ENCODE results near the gene RPN1. TPM values are rescaled to one million over a fixed set of nuclear protein-coding genes. Genes with fewer than 3 reads are reported as not detected.
"Not testable (repeated sequence)": the region's sequence is repeated elsewhere in the genome, so short reads cannot be mapped to it uniquely, and the experiment has no call there.

RPN1 gene
- total and polyA plus RNA-seq, 2 donors (not counting 3 experiments of a cell fraction or from before 2014, with no cell fraction given), result 250 to 266 TPM

DNA sequence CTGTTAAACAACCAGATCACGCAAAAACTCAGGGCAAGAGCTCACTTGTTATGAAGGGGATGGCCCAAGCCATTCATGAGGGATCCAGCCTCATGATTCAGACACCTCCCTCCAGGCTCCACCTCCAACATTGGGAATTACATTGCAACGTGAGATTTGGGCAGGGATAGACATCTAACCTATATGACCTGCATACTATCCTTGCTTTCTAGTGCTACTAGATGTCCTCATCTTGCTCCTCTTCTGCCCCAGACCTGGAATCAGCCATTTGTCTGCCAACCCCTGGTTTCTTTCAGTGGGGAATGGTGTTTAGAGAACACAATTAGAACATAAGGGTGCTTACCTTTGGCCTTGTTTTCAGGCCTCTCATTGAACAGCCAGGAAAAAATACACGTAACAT is 63.2 kb downstream of the RPN1 start:
- Histone ChIP-seq H3K9me1 (replicated peaks; ENCODE audit: control insufficient read depth, extremely low read depth, insufficient read depth, low read length) (no peaks in the 10 kb centered on the region), H3K4me2 (ENCODE audit: insufficient read depth, low read length) (no peak overlapping the region), H3K27me3 (ENCODE audit: control insufficient read depth in 2 of 2, insufficient read depth in 2 of 2, low read length in 2 of 2) (peaks cover 0 to 12% of the 10 kb centered on the region in 2 experiments), H4K20me1 (replicated peaks; ENCODE audit: control insufficient read depth, extremely low read depth, insufficient read depth, low read length) (no peaks in the 10 kb centered on the region), H2AFZ (ENCODE audit: low read depth, low read length) (no peak overlapping the region), H3K9ac (replicated peaks; ENCODE audit: extremely low read depth, insufficient read depth, low read length) (no peak overlapping the region), H3K4me1 (ENCODE audit: control insufficient read depth, extremely low read depth, insufficient read depth, low read length) (peaks cover 3% of the 10 kb centered on the region), H3K9me3 (replicated peaks; ENCODE audit: control insufficient read depth, insufficient read depth, low read length) (no peaks in the 10 kb centered on the region), H3K27ac (ENCODE audit: insufficient read depth, low read depth, low read length) (no peak overlapping the region), H3K36me3 (ENCODE audit: control insufficient read depth in 2 of 2, extremely low read depth in 1 of 2, insufficient read depth in 2 of 2, low read length in 2 of 2) (no peaks in the 10 kb centered on the region), H3K79me2 (ENCODE audit: control insufficient read depth, insufficient read depth, low read length) (no peaks in the 10 kb centered on the region), H3K4me3 (replicated peaks in 1 of 3; ENCODE audit: insufficient read depth in 1 of 3, low read depth in 1 of 3, low read length in 3 of 3) (no peak overlapping the region)
- dilution Hi-C loops (cut with MboI; ENCODE audit: extremely low pct_ligation_motif_present, low sequenced_read_pairs) (loop anchor here (25.0 kb wide), 1 partner anchor 150 kb away; no protein-coding TSS in a partner anchor), intact Hi-C loops (cut with micrococcal nuclease) (loop anchor here (10.0 kb wide), 1 partner anchor 263 kb away; no protein-coding TSS in a partner anchor)
- DNase-seq (ENCODE audit: low read depth, low spot score) (no peak), FAIRE-seq (no peak)
- ChIA-PET POLR2A (no interaction called here), CTCF (interaction anchor here (1.0 to 1.5 kb wide), 3 partner anchors 13 to 162 kb away, joined by 3 to 5 read pairs (median 4); no protein-coding TSS in a partner anchor)
- BruUV-seq (replicated peaks), result no TSS peak
- TF ChIP-seq FOS (IDR thresholded peaks at IDR 0.05; ENCODE audit: borderline replicate concordance, insufficient read depth, low read length) (no peak), EZH2 (IDR thresholded peaks at IDR 0.05; ENCODE audit: borderline replicate concordance, low read depth, low read length, severe bottlenecking) (no peak), JUN (IDR thresholded peaks at IDR 0.05; ENCODE audit: borderline replicate concordance, insufficient read depth, insufficient read length, low read depth) (no peak), POLR2A (IDR thresholded peaks at IDR 0.05; ENCODE audit: low read depth, low read length) (no peak), GATA2 (IDR thresholded peaks at IDR 0.05; ENCODE audit: insufficient read depth, insufficient read length, low read depth, low read length) (no peak), MYC (IDR thresholded peaks at IDR 0.05; ENCODE audit: low read depth, low read length) (no peak), POLR2AphosphoS5 (IDR thresholded peaks at IDR 0.05; ENCODE audit: insufficient read depth, low read depth, low read length) (no peak)
- TF ChIP-seq, protein P1, sequence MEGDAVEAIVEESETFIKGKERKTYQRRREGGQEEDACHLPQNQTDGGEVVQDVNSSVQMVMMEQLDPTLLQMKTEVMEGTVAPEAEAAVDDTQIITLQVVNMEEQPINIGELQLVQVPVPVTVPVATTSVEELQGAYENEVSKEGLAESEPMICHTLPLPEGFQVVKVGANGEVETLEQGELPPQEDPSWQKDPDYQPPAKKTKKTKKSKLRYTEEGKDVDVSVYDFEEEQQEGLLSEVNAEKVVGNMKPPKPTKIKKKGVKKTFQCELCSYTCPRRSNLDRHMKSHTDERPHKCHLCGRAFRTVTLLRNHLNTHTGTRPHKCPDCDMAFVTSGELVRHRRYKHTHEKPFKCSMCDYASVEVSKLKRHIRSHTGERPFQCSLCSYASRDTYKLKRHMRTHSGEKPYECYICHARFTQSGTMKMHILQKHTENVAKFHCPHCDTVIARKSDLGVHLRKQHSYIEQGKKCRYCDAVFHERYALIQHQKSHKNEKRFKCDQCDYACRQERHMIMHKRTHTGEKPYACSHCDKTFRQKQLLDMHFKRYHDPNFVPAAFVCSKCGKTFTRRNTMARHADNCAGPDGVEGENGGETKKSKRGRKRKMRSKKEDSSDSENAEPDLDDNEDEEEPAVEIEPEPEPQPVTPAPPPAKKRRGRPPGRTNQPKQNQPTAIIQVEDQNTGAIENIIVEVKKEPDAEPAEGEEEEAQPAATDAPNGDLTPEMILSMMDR (IDR thresholded peaks at IDR 0.05; ENCODE audit: extremely low read depth in 1 of 2, insufficient read depth in 1 of 2, low read depth in 1 of 2, low read length in 2 of 2), result no peak
- TF ChIP-seq, protein P2, sequence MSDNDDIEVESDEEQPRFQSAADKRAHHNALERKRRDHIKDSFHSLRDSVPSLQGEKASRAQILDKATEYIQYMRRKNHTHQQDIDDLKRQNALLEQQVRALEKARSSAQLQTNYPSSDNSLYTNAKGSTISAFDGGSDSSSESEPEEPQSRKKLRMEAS (IDR thresholded peaks at IDR 0.05; ENCODE audit: insufficient read depth, insufficient read length), result no peak

DNA sequence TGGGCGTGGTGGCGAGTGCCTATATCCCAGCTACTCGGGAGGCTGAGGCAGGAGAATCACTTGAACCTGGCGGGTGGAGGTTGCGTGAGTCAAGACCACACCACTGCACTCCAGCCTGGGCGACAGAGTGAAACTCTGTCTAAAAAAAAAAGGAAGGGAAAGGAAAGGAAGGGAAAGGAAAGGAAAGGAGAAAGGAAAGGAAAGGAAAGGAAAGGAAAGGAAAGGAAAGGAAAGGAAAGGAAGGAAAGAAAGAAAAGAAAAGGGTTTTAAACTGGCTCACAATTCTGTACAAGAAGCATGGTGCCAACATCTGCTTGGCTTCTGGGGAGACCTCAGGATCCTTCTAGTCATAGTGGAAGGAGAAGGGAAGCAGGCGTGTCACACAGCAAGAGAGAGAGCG is 63.7 kb downstream of the RPN1 start:
- H3K27ac ChIP-seq (ENCODE audit: insufficient read depth, low read depth, low read length); H3K4me2 ChIP-seq (ENCODE audit: insufficient read depth, low read length); BruUV-seq (replicated peaks); H3K36me3 ChIP-seq (ENCODE audit: control insufficient read depth in 2 of 2, extremely low read depth in 1 of 2, insufficient read depth in 2 of 2, low read length in 2 of 2); H3K9me1 ChIP-seq (replicated peaks; ENCODE audit: control insufficient read depth, extremely low read depth, insufficient read depth, low read length); H3K9ac ChIP-seq (replicated peaks; ENCODE audit: extremely low read depth, insufficient read depth, low read length); H3K9me3 ChIP-seq (replicated peaks; ENCODE audit: control insufficient read depth, insufficient read depth, low read length); FAIRE-seq; H3K4me3 ChIP-seq (replicated peaks in 1 of 3; ENCODE audit: insufficient read depth in 1 of 3, low read depth in 1 of 3, low read length in 3 of 3); H2AFZ ChIP-seq (ENCODE audit: low read depth, low read length); H3K79me2 ChIP-seq (ENCODE audit: control insufficient read depth, insufficient read depth, low read length); H4K20me1 ChIP-seq (replicated peaks; ENCODE audit: control insufficient read depth, extremely low read depth, insufficient read depth, low read length); H3K4me1 ChIP-seq (ENCODE audit: control insufficient read depth, extremely low read depth, insufficient read depth, low read length); DNase-seq (ENCODE audit: low read depth, low spot score); POLR2A ChIA-PET: not testable (repeated sequence)
- intact Hi-C loops (cut with micrococcal nuclease), result loop anchor here (10.0 kb wide), 1 partner anchor 262 kb away; no protein-coding TSS in a partner anchor
- CTCF ChIA-PET, result interaction anchor here (1.3 to 1.5 kb wide), 2 partner anchors 161 to 416 kb away, joined by 3 to 5 read pairs; no protein-coding TSS in a partner anchor
- dilution Hi-C loops (cut with MboI; ENCODE audit: extremely low pct_ligation_motif_present, low sequenced_read_pairs), result loop anchor here (25.0 kb wide), 1 partner anchor 150 kb away; no protein-coding TSS in a partner anchor
- peaks cover 0 to 12% of the 10 kb centered on the region in 2 experiments for H3K27me3 ChIP-seq (ENCODE audit: control insufficient read depth in 2 of 2, insufficient read depth in 2 of 2, low read length in 2 of 2)
